Upper lobe of left lung (tissue), 6 donors: ENCODE results near the gene TMPRSS3. TPM values are rescaled to one million over a fixed set of nuclear protein-coding genes. Genes with fewer than 3 reads are reported as not detected.

Experiments
- ATAC-seq, 2 donors: fragments of 200-7000 bp; cut with Tn5 transposase; one replicate each; pipeline ENCODE4 v1.9.1; 2022; ENCODE audit warnings: mild to moderate bottlenecking in 2 of 2, moderate library complexity in 2 of 2; ENCODE audit not compliant: low FRiP score in 2 of 2
- DNase-seq, 2 donors: peaks; one replicate each; pipeline ENCODE4 v3.0.0-alpha.2; 2019 to 2020
- H3K27ac ChIP-seq, 4 donors: fragments of 200-600 bp; sonication (generic); one replicate each; pipeline ENCODE4 v1.5.1; 2016 to 2019
- H3K27me3 ChIP-seq, 4 donors: fragments of 200-600 bp; sonication (generic); one replicate each; pipeline ENCODE4 v1.5.1; 2017 to 2019
- H3K36me3 ChIP-seq, 4 donors: fragments of 200-600 bp; sonication (generic); one replicate each; pipeline ENCODE4 v1.5.1; 2016 to 2019
- H3K4me1 ChIP-seq, 4 donors: fragments of 200-600 bp; sonication (generic); one replicate each; pipeline ENCODE4 v1.5.1; 2018 to 2019
- H3K4me3 ChIP-seq, 4 donors: fragments of 200-600 bp; sonication (generic); one replicate each; pipeline ENCODE4 v1.5.1; 2017 to 2019; ENCODE audit warnings: mild to moderate bottlenecking in 2 of 4, moderate library complexity in 1 of 4
- H3K9me3 ChIP-seq, 4 donors: fragments of 200-600 bp; sonication (generic); one replicate each; pipeline ENCODE4 v1.5.1; 2018 to 2019
- EP300 ChIP-seq, 4 donors: sonication (generic); formaldehyde crosslinking; IDR thresholded peaks; one replicate each; pipeline ENCODE4 v1.5.1; 2017; ENCODE audit warnings: antibody characterized with exemption in 4 of 4, control low read depth in 2 of 4
- POLR2A ChIP-seq, 4 donors: fragments of 450-650 bp; IDR thresholded peaks; one replicate each; pipeline ENCODE4 v1.5.1; 2016 to 2017; ENCODE audit warnings: antibody characterized with exemption in 4 of 4, mild to moderate bottlenecking in 2 of 4
- POLR2AphosphoS5 ChIP-seq, 2 donors: sonication (generic); formaldehyde crosslinking; IDR thresholded peaks; one replicate each; pipeline ENCODE4 v1.5.1; 2017; ENCODE audit warnings: antibody characterized with exemption in 2 of 2
- WGBS, 2 donors: methylation state at CpG; one replicate each; pipeline ENCODE4 v1.1.5; 2017 to 2018; 5-methylcytosine and 5-hydroxymethylcytosine counted together
- total RNA-seq, 6 donors: library from RNA; depleted of rRNA in 4 of 6; stranded (reverse); fragments of >200 nt in 4 of 6; gene quantifications; one replicate each; pipeline versions ENCODE4 v1.1.0 to v1.2.1, GENCODE V29; 2016 to 2021
- TF ChIP-seq, protein P1 (sequence below), 6 experiments: fragments of 450-650 bp in 4 of 6; fragments of 200-600 bp in 2 of 6; sonication (generic) in 2 of 6; IDR thresholded peaks; one replicate each; pipeline ENCODE4 v1.5.1; 2016 to 2019; ENCODE audit warnings: antibody characterized with exemption in 6 of 6
- donor health status: DM: no; HTN: no; CAD: no; lungs with moderate emphysema.
- donor health status: DM: no; HTN: yes; CAD: no; lungs with severe emphysema.

Gene TMPRSS3
- total RNA-seq, 6 donors from 2014 or later: 3.5 to 12.5 (median 5.8) TPM

DNA sequence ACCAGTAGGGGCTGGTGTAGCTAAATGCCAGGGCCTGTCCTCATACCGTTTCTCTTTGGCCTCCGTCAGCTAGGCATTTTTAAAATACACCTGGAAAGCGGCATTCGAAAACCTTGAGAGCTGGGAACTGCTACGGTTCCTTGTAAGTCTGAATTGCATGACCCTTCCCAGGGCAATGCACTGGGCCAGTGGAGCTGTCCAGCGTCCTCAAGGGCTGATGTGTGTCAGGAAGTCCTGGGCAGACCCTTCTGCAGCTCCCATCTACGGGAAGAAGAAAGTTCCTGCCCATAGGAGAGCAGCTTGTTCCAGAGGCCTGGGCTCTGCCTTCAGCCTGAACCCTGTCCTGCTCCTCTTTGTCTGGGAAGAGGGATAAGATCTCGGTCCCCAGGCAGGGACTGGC, 41.9 kb upstream of the TMPRSS3 start:
- TF ChIP-seq, protein P1, sequence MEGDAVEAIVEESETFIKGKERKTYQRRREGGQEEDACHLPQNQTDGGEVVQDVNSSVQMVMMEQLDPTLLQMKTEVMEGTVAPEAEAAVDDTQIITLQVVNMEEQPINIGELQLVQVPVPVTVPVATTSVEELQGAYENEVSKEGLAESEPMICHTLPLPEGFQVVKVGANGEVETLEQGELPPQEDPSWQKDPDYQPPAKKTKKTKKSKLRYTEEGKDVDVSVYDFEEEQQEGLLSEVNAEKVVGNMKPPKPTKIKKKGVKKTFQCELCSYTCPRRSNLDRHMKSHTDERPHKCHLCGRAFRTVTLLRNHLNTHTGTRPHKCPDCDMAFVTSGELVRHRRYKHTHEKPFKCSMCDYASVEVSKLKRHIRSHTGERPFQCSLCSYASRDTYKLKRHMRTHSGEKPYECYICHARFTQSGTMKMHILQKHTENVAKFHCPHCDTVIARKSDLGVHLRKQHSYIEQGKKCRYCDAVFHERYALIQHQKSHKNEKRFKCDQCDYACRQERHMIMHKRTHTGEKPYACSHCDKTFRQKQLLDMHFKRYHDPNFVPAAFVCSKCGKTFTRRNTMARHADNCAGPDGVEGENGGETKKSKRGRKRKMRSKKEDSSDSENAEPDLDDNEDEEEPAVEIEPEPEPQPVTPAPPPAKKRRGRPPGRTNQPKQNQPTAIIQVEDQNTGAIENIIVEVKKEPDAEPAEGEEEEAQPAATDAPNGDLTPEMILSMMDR (IDR thresholded peaks at IDR 0.05): no peak
- TF ChIP-seq POLR2A (IDR thresholded peaks at IDR 0.05): no peak
- Histone ChIP-seq H3K4me3 (no peak overlapping the region), H3K36me3 (no peaks in the 10 kb centered on the region), H3K27ac (no peak overlapping the region), H3K4me1 (no peaks in the 10 kb centered on the region), H3K9me3 (no peaks in the 10 kb centered on the region), H3K27me3 (no peaks in the 10 kb centered on the region)
- DNase-seq (no peak), ATAC-seq (no peak)
- WGBS, 2 donors: 63 to 73% methylated on average over 6 to 8 of the region's 8 CpGs

DNA sequence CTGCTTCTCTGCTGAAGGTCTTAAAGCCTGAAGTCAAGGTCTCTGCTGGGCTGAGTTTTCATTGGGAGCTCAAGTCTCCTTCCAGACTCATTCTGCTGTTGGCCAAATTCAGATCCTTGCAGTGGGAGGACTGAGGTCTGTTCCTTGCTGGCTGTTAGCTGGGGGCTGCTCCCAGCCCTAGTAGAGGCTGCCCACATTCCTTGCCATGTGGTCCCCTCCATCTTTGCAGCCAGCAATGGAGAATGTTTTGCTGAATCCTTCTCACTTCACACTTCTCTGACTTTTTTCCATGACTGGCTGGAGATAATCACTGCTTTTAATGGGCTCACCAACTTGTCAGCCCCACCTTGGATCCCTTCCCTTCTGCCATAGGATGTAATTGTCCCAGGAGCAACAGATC, 41.1 kb upstream of the TMPRSS3 start:
- no peaks in the 10 kb centered on the region for H3K4me1 ChIP-seq
- H3K27ac ChIP-seq: no peak overlapping the region
- no peak for DNase-seq
- no peak for ATAC-seq
- H3K9me3 ChIP-seq: peaks cover 0 to 3% (median 0%) of the 10 kb centered on the region in 4 donors
- H3K27me3 ChIP-seq: no peaks in the 10 kb centered on the region
- no peak overlapping the region for H3K4me3 ChIP-seq
- no peaks in the 10 kb centered on the region for H3K36me3 ChIP-seq
- no peak for TF ChIP-seq POLR2A (IDR thresholded peaks at IDR 0.05)
- TF ChIP-seq, protein P1 (IDR thresholded peaks at IDR 0.05): no peak

DNA sequence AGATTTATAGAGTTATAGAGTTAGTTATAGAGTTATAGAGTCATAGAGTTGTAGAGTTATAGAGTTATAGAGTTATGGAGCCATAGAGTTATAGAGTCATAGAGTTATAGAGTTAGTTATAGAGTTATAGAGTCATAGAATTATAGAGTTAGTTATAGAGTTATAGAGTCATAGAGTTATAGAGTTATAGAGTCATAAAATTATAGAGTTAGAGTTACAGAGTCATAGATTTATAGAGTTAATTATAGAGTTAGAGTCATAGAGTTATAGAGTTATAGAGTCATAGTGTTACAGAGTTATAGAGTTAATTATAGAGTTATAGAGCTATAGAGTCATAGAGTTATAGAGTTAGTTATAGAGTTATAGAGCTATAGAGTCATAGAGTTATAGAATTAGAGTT, 40.0 kb upstream of the TMPRSS3 start:
- H3K27ac ChIP-seq: no peak overlapping the region
- TF ChIP-seq, protein P1 (IDR thresholded peaks at IDR 0.05): no peak
- TF ChIP-seq EP300 (IDR thresholded peaks at IDR 0.05) (no peak), POLR2AphosphoS5 (IDR thresholded peaks at IDR 0.05) (no peak), POLR2A (IDR thresholded peaks at IDR 0.05) (no peak)
- ATAC-seq: no peak
- no peaks in the 10 kb centered on the region for H3K4me1 ChIP-seq
- no peaks in the 10 kb centered on the region for H3K36me3 ChIP-seq
- H3K9me3 ChIP-seq: peaks cover 0 to 3% (median 0%) of the 10 kb centered on the region in 4 donors
- no peak for DNase-seq
- H3K4me3 ChIP-seq: no peak overlapping the region
- H3K27me3 ChIP-seq: no peaks in the 10 kb centered on the region

DNA sequence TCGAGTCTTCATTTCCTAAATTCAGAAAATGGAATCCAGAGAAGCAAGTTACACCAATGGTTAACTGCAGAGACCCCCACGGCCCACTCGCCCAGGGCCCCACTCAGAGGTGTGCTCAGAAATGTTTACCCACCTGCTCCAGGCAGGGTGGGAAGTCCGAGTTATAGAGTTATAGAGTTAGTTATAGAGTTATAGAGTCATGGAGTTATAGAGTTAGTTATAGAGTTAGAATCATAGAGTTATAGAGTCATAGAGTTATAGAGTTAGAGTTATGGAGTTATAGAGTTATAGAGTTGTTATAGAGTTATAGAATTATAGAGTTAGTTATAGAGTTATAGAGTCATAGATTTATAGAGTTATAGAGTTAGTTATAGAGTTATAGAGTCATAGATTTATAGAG, 39.5 kb upstream of the TMPRSS3 start:
- DNase-seq: no peak
- Histone ChIP-seq H3K4me3 (no peak overlapping the region), H3K36me3 (no peaks in the 10 kb centered on the region)

DNA sequence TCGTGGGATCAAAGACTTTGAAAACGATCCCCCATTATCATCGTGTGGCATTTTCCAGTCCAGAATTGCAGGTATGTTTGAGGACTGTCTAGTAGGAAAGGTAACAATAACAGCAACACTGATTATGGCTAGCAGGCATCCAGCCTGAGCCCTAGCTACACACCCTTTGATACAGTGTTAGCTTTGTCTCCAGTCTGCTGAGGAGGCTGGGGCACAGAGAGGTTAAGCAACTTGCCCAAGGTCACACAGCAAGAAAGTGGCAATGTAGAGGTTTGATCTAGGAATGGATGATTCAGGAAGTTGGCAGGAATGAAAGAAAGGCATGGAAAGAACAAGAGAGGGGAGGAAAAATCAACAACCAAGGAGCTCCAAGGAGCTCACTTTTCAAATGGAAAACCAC, 39.0 kb upstream of the TMPRSS3 start:
- no peaks in the 10 kb centered on the region for H3K4me1 ChIP-seq
- DNase-seq (no peak), ATAC-seq (no peak)
- H3K27ac ChIP-seq: no peak overlapping the region
- no peaks in the 10 kb centered on the region for H3K27me3 ChIP-seq
- no peaks in the 10 kb centered on the region for H3K36me3 ChIP-seq
- no peak overlapping the region for H3K4me3 ChIP-seq
- TF ChIP-seq EP300 (IDR thresholded peaks at IDR 0.05) (no peak), POLR2AphosphoS5 (IDR thresholded peaks at IDR 0.05) (no peak), POLR2A (IDR thresholded peaks at IDR 0.05) (no peak)
- TF ChIP-seq, protein P1 (IDR thresholded peaks at IDR 0.05): no peak
- 69 to 81% methylated on average over 3 of the region's 3 CpGs for WGBS, 2 donors
- peaks cover 0 to 3% (median 0%) of the 10 kb centered on the region in 4 donors for H3K9me3 ChIP-seq

More for the DNA sequence above, 39.5 kb upstream of the TMPRSS3 start:
- Histone ChIP-seq H3K27me3 (no peaks in the 10 kb centered on the region), H3K27ac (no peak overlapping the region), H3K9me3 (peaks cover 0 to 3% (median 0%) of the 10 kb centered on the region in 4 donors), H3K4me1 (no peaks in the 10 kb centered on the region)
- 58 to 60% methylated on average over 4 of the region's 4 CpGs for WGBS, 2 donors
- ATAC-seq: no peak
- no peak for TF ChIP-seq POLR2AphosphoS5 (IDR thresholded peaks at IDR 0.05)
- no peak for TF ChIP-seq EP300 (IDR thresholded peaks at IDR 0.05)
- TF ChIP-seq, protein P1 (IDR thresholded peaks at IDR 0.05): no peak
- no peak for TF ChIP-seq POLR2A (IDR thresholded peaks at IDR 0.05)
